Measurements from ENCODE around the gene ZNF207. TPM values are rescaled to one million over a fixed set of nuclear protein-coding genes. Genes with fewer than 3 reads are reported as not detected.

ZNF207 gene
- total and polyA plus RNA-seq, 9 of the 15 experiments (the other 6 are each of a cell fraction or from before 2014, with no cell fraction given) = 123 to 370 (median 250) TPM

GRCh38 chr17:32341857-32342602, 7.9 kb upstream of the ZNF207 start, which contains the start of gene C17orf75 (continued):
- TF ChIP-seq HINFP (tag; conservative IDR thresholded peaks at IDR 0.05; ENCODE audit: low read depth) = no peak
- no peak for TF ChIP-seq ZNF133 (CRISPR knock-in tag; IDR thresholded peaks at IDR 0.05)
- no peak; a peak in 1 of 4 replicates for TF ChIP-seq MLX (CRISPR knock-in tag; conservative IDR thresholded peaks at IDR 0.05)
- TF ChIP-seq FOXP1 (CRISPR knock-in tag; IDR thresholded peaks at IDR 0.05) = no peak
- TF ChIP-seq ZNF76 (CRISPR knock-in tag; IDR thresholded peaks at IDR 0.05; ENCODE audit: borderline replicate concordance) = no peak
- peak; percentile 93; the same call in 1 of the 2 replicates for TF ChIP-seq PREB (CRISPR knock-in tag; IDR thresholded peaks at IDR 0.05)
- TF ChIP-seq CBX8 (IDR thresholded peaks at IDR 0.05; ENCODE audit: borderline replicate concordance, extremely low read depth, low read depth, low read length, poor library complexity, severe bottlenecking) = no peak
- TF ChIP-seq ZNF609 (CRISPR knock-in tag; IDR thresholded peaks at IDR 0.05; ENCODE audit: borderline replicate concordance) = 0 out of 2 replicates have a peak, but pooled peaks have one; percentile 27
- no peak for TF ChIP-seq MCM2 (IDR thresholded peaks at IDR 0.05; ENCODE audit: low read depth)
- peak; percentile 64 to 67; a peak in 2 of 4 replicates for TF ChIP-seq SIN3A (IDR thresholded peaks at IDR 0.05; ENCODE audit: borderline replicate concordance in 2 of 2, control insufficient read depth in 1 of 2, low read depth in 2 of 2, low read length in 2 of 2)
- peak; percentile 95 for TF ChIP-seq ZFX (CRISPR knock-in tag; IDR thresholded peaks at IDR 0.05)
